ENCODE data around the gene PLIN5.

PLIN5 gene

DNA sequence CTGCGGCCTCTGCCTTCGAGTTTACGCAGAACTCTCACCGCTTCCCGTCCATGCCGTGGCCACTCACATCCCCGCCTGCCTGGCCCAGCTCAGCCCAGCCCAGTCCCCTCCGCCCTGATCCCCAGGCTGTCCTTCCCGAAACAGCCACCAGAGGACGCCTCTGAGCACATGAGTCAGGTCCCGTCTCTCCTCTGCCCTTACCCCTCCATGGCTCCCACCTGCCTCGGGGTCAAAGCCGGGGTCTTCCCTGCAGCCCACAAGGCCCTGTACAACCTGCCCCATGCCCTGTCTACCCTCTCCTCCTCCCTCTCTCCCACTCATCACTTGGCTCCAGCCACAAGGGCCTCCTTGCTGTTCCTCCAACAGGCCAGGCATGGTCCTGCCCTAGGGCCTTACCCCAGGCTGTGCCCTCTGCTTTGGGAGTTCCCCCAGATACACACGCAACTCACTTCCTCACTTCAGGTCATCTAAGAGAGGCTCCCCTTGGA is 32.6 kb upstream of the PLIN5 start:
- peak; percentile 82 to 85 (median 83) for DNase-seq

DNA sequence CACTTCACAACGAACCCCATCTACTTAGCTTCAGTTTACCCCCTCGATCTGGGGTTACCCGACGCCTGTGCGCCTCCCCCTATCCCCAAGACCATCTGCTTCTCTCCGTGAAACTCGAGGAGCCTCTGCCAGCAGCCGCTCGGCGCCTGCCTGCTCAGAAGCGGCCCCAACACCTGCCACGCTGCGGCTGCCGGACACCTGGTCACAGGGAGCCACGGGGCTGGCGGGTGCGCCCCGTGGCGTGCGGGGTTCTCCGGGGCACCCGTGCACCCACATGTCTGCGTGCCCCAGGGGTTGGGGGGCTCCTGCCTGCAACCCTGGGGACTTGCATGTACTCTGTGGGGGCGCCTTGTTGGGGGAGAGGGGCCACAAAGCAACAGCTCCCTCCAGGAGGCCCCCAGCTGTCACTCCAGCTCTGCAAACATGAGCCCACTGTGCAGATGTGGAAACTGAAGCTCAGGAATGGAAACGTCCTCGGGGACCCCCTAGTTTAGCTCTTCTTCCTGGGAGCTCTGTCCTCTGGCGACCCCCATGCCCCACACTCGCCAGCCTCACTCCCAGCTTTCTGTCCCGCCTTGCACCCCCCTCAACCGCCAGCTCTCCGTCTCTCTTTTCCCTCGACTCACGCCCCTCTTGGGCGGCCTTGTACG is 31.5 kb upstream of the PLIN5 start:
- DNase-seq = no peak

DNA sequence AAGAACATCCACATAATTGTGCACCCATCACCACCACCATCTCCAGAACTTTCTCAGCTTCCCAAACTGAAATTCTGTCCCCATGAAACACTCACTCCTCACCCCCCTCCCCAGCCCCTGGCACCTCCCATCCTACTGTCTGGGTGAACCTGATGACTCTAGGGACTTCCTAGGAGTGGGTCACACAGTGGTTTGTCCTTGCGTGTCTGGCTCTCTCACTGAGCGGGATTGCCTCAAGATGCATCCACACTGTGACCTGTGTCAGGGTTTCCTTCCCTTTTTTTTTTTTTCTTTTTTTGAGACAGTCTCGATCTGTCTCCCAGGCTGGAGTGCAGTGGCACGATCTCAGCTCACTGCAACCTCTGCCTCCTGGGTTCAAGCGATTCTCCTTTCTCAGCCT is 28.5 kb upstream of the PLIN5 start:
- DNase-seq = peak; percentile 87 to 94 (median 87)

DNA sequence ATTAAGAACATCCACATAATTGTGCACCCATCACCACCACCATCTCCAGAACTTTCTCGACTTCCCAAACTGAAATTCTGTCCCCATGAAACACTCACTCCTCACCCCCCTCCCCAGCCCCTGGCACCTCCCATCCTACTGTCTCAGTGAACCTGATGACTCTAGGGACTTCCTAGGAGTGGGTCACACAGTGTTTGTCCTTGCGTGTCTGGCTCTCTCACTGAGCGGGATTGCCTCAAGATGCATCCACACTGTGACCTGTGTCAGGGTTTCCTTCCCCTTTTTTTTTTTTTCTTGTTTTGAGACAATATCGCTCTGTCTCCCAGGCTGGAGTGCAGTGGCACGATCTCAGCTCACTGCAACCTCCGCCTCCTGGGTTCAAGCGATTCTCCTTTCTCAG is 27.1 kb upstream of the PLIN5 start:
- DNase-seq = peak; percentile 85 to 94 (median 88)

DNA sequence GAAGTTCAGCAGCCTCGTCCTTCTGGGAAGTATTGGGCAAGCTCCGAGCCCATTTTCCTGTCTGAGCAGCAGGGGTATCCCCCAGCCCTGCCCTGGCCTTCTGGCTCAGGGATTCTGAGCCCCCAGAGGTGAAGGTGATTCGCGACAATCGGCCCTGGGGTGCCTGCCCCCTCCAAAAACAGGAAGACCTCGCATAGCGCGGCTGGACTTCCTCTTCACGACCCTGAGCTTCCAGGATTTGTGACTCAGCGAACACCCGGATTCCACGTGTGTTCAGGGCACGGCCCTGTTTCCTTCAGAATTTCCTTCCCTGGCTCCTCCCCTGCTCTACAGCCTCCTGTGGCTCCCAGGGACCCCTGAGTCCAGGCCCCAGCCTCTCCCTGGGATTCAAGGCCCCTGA is 24.5 kb upstream of the PLIN5 start, which contains the start of gene SEMA6B:
SEMA6B (minus strand) TSS at position 116 of the 400 bp plus-strand sequence. CDS start 1,227 bp downstream, outside the sequence.
- DNase-seq = peak; percentile 87 to 94 (median 89)

DNA sequence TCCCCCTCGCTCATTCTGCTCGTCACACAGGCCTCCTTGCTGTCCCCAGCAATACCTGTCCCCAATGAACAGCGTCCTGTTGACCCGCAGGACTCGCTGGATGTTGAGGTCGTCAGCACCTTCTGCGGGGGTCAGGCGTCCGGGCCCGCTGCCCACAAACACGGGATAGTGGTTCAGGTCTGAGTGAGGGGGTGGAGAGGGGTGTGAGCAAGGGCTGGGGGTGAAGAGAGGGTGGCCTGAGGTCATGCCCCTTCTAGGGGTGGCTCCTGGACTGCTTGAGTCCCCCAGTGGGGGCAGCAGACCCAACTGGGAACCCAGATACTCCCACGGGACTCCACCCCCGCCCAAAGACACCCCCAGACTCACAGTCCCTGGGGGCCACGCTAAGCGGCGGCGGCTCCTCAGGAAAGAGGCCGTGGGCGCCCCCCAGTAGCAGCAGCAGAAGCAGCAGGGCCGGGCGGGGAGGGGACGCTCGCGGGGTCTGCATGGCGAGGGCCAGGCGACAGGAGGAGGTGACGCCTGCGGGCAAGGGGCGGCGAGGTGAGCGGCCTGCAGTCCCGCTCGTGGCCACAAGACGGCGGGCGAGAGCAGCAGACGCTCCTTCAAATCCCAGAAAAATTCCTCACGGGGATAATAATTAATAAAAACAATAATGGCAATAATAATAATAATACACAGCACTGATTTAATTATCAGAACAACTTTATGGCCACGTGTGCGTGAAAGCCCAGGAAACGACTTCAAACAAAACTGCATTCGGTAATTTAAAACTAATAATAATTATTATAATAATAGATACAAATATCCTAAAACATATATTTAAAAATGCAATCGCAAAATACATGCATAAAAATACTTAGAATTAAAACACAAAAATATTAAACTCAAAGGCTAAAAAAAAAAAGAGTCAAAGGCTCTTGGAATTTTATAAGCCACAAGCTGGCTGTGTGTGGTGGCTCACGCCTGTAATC is 23.2 kb upstream of the PLIN5 start:
- DNase-seq = peak in 2 of 3 donors; percentile 27 to 60

DNA sequence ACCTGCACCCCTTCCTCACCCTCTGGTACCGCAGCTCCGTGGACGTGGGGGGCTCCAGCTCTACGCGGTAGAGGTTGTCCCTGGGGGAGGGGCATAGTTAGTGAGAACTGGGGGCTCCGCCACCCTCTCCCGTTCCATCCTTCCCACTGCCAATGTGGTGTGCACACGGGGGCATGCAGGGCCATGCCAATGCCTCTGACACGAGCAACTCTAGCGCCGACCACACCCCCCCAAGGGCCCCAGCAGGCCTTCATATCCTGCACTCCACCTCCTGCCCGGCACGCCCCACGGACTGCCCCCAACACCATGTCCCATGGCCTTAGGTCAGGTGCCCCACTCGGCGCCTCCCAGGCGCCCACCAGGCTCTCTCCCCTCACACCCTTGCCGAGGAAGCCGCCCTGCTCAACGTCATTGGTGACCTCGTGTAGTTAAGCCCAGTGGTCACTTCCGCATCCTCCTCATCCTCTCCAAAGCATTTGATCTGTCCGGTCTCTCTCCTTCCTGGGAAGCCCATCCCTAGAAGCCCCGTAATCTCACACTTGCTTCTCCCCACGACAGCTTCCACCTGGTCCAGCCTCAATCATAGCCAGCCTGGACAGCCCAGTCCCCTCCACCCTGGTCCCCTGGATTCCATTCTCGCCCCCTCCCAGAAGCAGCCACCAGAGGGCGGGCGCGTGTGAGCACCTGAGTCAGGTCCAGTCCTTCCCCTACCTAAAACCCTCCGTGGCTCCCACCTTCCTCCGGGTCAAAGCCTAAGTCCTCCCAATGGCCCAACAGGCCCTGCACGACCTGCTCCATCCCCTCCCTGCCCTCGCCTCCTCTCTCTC is 22.3 kb upstream of the PLIN5 start:
- peak in 1 of 3 donors; percentile 36 for DNase-seq

DNA sequence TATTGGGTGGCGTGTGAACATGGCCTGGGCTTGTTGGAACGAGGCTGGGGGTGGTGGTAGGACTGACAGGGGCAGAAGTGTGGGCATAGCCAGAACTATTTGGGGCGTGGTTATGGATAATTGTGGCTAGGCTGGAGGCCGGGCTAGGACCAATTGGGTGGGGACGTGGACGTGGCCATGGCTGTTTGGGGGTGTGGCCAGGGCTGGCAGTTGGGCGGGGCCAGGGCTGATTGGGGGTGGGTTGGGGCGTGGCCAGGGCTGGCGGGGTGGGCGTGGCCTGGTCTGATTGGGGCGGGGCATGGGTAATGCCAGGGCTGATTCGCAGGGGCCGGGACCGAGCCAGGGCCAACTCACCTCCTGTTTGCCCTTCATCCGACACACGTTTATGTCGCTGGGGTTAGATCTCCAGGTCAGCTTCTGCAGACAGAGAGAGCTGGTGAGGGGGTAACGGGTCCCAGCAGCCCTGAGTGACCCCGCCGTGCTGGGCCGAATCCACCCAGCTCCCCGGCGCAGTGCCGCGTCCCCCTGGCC is 21.6 kb upstream of the PLIN5 start:
- peak; percentile 59 to 89 (median 73) for DNase-seq

DNA sequence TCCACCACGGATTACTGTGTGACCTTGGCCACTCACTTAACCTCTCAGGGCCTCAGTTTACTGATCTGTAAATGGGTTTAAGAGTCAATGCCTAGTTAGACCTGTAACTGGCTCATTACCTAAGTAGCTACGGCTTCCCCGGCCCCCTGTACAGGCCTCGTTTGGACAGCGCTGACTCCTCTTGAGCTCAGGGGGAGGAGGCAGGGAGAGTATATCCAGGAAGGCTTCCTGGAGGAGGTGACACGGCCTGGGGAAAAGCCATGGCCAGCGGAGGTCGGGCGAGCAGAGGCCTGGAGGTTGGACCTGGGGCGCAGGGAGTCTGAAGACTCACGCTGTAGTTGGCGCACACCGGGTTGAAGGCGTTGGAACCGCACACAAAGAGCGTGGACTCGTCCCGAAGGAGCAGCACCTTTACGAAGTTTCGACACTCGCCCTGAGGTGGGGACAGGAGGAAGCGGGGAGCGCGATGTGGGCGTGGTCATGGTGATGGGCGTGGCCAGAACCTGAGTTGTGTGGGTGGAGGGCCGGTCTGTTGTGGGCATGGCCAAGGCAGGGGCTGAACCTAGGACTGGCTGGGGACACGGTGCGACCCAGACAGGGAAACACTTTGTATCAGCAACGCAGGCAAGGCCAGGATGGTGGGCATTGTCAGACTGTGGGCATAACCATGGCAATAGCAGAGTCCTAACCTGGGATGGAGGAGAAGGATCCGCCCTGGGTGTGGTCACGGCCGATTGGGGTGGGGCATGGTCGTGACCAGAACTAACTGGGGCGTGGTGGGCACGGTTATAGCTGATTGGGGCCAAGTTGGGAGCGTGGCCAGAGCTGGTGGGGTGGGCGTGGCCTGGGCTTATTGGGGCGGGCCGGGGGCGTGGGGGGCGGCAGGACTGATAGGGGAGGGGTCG is 20.9 kb upstream of the PLIN5 start:
- DNase-seq = peak in 1 of 3 donors; percentile 41

DNA sequence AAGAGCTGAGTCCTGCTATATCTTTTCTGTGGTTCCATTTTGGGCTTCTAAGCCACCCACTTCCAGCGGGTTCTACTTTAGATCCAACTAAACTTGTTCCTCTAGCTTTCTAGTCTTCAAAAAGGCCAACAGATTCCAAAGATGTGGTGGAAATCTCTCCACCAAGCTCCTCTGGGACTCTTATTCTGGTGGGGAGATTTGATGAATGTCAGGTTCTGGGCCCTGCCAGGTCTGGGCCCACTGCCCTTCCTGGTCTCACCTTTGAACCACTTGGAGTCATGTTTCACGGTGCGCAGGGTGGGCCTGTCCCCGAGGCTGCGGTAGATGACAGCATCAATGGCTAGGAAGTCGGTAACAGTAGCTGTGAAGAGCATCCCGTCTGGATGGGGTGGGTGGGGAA is 19.7 kb upstream of the PLIN5 start:
- no peak for DNase-seq

DNA sequence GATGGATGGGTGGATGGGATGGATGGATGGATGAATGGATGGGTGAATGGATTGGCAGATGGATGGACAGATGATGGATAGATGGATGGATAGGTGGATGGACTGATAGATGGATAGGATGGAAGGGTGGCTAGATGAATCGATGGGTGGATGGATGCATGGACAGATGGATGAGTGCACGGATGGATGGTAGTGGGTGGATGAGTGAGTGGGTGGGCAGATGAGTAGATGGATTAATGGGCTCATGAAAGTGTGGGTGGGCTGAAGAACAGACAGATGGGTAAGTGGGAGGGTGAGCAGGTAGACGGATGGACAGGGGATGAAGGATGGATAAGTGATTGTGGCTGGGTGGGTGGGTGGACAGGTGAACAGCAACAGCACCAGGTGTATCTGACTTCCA is 18.8 kb upstream of the PLIN5 start:
- DNase-seq = no peak

DNA sequence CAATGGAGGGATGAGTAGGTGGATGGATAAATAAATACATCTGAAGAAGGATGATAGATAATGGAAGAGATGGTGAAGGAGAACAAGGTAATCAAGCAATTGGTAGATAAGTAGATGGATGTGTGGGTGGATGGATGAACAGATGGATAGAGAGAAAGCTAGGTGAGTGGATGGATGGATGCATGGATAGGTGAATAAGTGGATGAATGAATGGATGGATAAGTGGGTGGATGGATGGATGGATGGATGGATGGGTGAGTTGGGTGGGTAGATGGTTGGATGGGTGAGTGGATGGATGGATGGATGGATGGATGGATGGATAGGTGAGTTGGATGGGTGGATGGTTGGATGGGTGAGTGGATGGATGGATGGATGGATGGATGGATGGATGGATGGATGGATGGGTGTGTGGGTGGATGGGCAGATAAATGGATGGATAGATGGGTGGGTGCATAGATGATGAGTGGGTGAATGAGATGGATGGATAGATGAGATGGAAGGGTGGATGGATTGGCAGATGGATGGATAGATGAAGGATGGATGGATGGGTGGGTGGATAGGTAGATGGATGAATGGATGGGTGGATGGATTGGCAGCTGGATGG is 18.2 kb upstream of the PLIN5 start:
- DNase-seq = no peak

DNA sequence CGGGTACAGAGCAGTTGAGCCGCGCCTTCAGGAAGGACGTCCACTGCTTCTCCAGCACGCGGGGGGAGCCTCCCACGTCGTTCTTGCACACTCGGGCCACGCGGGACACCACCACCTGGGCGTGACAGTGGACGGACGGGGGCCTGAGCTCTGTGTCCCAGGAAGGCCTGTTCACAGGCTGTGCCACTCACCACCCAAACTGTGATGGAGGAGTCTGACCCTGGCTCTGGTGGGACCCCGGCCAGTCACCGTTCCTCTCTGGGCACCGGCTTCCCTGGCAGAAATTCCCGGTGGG is 17.4 kb upstream of the PLIN5 start:
- DNase-seq = no peak

DNA sequence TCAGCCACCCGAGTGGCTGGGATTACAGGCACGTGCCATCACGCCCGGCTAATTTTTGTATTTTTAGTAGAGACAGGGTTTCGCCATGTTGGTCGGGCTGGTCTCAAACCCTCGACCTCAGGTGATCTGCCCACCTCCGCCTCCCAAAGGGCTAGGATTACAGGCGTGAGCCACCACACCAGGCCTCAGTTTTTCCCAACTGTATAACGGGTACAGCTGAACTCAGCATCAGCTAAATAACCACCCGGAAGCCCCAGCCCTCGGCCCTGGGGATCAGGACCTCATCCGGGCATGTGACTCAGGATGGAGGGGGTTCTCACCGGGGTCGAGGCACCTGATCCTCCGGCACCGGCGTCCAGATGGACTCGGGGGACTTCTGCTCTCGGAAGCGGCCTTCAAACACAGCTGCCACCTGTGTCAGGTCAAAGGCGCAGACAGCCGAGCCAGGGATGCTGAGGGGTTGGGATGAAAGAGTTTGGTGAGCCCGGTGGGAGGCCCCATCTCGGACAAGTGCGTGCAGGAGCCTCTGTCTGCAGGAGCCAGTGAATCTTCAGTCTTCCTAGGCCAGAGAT is 15.5 kb upstream of the PLIN5 start:
- no peak for DNase-seq

DNA sequence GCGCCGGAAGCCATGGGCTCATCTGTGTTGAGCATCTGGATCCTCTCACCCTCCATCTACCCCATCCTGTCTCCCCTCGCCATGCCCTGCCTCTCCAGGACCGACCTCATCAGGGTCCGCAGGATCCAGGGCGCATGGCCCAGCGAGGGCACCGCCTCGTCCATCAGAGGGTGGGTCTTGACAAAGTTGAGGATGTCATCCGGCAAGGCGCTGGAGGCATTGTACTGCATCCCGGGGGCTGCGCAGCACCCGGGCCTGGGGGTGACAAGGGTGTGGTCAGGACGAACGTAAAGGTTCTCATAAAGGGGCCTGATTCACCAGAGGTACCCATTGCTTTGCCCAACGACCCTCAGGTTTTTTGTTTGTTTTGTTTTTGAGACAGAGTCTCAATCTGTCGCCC is 15.0 kb upstream of the PLIN5 start:
- no peak for DNase-seq

DNA sequence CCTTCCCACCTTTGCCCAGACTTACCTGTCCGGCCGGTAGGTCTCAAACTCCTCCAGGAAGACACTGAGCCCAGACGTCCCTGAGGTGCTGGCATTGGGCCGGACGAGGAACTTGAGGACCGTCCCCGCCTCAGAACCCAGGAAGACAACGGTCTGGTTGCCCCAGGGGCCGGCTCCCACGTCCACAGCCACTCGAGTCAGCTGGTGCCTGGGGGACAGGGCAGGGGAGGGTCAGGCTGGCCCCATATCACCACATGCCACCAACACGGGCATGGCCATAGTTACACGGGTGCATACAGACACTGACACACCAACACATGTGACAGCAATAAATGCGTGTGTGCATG is 13.2 kb upstream of the PLIN5 start:
- no peak for DNase-seq

DNA sequence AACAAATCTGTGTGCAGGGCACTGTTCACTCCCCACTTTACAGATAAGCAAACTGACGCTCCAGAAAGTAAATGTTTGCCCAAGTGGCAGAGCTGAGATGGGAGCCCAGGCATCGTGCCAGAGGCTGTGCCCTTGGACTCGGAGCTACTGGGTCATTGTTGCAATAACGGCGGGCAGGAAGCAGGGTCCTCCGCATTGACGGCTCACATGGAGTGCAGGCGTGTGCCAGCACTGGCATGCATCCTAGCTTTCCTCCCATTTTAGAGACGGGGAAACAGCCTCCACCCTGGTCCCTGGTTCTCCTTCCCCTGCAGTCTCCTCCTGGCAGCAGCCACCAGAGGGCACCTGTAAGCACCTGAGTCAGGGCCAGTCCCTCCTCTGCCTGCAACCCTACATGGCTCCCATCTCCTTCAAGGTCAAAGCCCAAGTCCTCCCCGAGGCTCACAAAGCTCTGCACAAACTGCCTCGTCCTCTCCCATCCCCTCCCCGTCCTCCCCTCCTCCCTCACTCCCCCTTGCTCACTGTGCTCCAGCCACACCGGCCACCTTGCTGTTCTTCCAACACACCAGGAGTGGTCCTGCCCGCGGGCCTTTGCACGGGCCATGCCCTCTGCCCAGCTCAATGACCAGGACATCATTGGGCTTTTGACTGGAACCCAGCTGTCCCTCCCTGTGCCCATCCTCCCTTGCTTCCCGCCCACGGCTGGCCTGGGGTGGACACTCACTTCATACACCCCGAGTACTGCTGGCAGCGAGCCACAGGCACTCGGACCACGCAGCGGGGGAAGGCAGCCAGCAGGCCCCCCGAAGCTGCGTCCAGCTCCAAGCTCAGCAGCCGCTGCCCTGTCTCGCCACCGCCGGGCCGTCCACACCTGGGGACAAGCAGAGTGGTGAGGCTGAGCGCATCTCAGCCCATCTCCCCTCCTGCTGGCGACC is 12.5 kb upstream of the PLIN5 start:
- peak in 1 of 3 donors; percentile 47 for DNase-seq

DNA sequence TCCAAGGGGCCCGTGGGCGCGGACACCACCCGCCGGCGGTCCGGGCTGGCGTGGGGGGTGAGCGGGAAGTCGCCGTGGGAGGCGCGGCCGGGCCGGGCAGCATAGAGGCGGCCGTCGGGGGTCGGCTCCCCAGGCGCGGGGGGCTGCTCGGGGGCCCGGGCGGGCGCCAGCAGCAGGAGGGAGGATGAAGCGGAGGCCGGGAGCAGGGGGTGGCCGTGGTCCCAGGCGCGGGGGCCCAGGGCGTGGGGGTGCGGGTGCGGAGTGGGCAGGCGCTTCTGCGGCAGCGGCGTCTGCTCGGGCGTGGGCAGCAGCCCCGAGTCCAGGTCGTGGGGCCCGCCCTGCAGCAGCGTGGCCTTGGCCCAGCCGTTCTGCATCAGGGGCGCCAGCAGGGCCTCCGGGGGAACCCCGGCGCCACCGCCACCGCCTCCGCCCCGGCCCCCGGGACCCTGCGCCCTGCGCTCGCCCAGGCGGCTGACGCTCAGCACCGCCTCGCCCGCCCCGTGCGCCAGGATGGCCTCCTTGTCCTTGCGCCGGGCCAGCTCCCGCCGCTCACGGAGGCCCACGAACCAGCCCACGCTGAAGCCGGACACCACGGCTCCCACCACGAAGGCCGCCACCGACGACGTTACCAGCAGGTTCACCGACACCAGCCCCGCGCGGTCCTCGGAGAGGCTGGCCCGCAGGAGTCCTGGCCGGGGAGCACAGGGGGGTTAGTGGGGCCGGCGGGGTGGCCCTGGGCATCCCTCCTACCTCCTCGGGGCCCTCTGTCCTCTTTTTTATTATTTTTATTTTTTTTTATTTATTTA is 9.0 kb upstream of the PLIN5 start:
- DNase-seq = no peak
